A549 (cell line): Measurements from ENCODE around the gene LARGE2. TPM values are rescaled to one million over a fixed set of nuclear protein-coding genes. Genes with fewer than 3 reads are reported as not detected.

Experiments
- ATAC-seq, 2 experiments: fragments of 200-7000 bp in 1 of 2; fragments of >200 bp in 1 of 2; cut with Nextera tagmentation in 1 of 2; cut with Tn5 transposase in 1 of 2; 3 replicates each; pipeline versions ENCODE4 v1.8.0 to v1.9.1; 2018 to 2020; ENCODE audit warnings: mild to moderate bottlenecking in 1 of 2, moderate library complexity in 1 of 2
- CTCF ChIA-PET: fragments of 300-600 bp; sonication (Branson Sonifier 250); formaldehyde crosslinking; extraction: SDS; loops from one replicate; lab custom pipeline; 2021; ENCODE audit warnings: antibody characterized with exemption, inconsistent platforms; lab: Yijun Ruan, JAX
- POLR2A ChIA-PET: fragments of 350-600 bp; formaldehyde crosslinking; extraction: SDS; loops from one replicate; lab custom pipeline; 2021; ENCODE audit warnings: antibody characterized with exemption, inconsistent platforms; lab: Yijun Ruan, JAX
- DNase-seq, 2 experiments: peaks; one replicate each; pipeline versions ENCODE4 v3.0.0 to v3.0.0-alpha.2; 2011 to 2016; ENCODE audit warnings: low read depth in 1 of 2, low spot score in 1 of 2
- FAIRE-seq: peaks from 2 replicates; lab custom pipeline; 2011; peaks lifted over from hg19 to GRCh38; lab: Jason Lieb, UNC
- H3K27ac ChIP-seq, 2 experiments: fragments of >200 bp; sonication (Bioruptor Twin); formaldehyde crosslinking; 3 replicates each; pipeline ENCODE4 v1.5.1; 2016 to 2017
- H3K4me1 ChIP-seq: fragments of >200 bp; sonication (Bioruptor Twin); formaldehyde crosslinking; 3 replicates; pipeline ENCODE4 v1.6.1; 2016
- H3K4me2 ChIP-seq: fragments of >200 bp; sonication (Bioruptor Twin); formaldehyde crosslinking; 3 replicates; pipeline ENCODE4 v1.6.1; 2016
- H3K4me3 ChIP-seq: fragments of >200 bp; sonication (Bioruptor Twin); formaldehyde crosslinking; 3 replicates; pipeline ENCODE4 v1.5.1; 2016
- H3K9me3 ChIP-seq: fragments of >200 bp; sonication (Bioruptor Twin); formaldehyde crosslinking; 3 replicates; pipeline ENCODE4 v1.6.1; 2016
- BHLHE40 ChIP-seq: IDR thresholded peaks from 2 replicates; pipeline ENCODE4 v1.6.1; 2012; ENCODE audit warnings: low read depth, low read length, inconsistent platforms
- CBX8 ChIP-seq: fragments of 200-600 bp; sonication (generic); IDR thresholded peaks from 2 replicates; pipeline ENCODE4 v1.6.1; 2016
- CHD2 ChIP-seq: fragments of 150-350 bp; IDR thresholded peaks from 2 replicates; pipeline ENCODE4 v1.6.1; 2014; ENCODE audit warnings: low read length; ENCODE audit not compliant: partially characterized antibody
- E2F6 ChIP-seq: IDR thresholded peaks from 2 replicates; pipeline ENCODE4 v1.6.1; 2012; ENCODE audit warnings: low read depth, borderline replicate concordance
- FOSL2 ChIP-seq, 2 experiments: fragments of 450-650 bp in 1 of 2; fragments of >200 bp in 1 of 2; sonication (Bioruptor Twin) in 1 of 2; formaldehyde crosslinking; IDR thresholded peaks; 2 replicates each; pipeline versions ENCODE4 v1.5.0 to v1.6.1; 2016 to 2020; ENCODE audit warnings: mild to moderate bottlenecking in 1 of 2, moderate library complexity in 1 of 2
- FOXS1 ChIP-seq: fragments of 250-450 bp; sonication (Bioruptor Pico); IDR thresholded peaks from 2 replicates; pipeline ENCODE4 v1.5.0; 2020; ENCODE audit warnings: mild to moderate bottlenecking, moderate library complexity
- GATA3 ChIP-seq: IDR thresholded peaks from 2 replicates; pipeline ENCODE4 v1.6.1; 2012; ENCODE audit warnings: borderline replicate concordance
- HDAC2 ChIP-seq: fragments of 200-600 bp; sonication (generic); IDR thresholded peaks from 2 replicates; pipeline ENCODE4 v1.6.1; 2016
- HEYL ChIP-seq: fragments of 250-450 bp; sonication (Bioruptor Pico); IDR thresholded peaks from 2 replicates; pipeline ENCODE4 v1.8.0; 2021; ENCODE audit warnings: mild to moderate bottlenecking, moderate library complexity
- HMGXB4 ChIP-seq: fragments of 250-450 bp; sonication (Bioruptor Pico); IDR thresholded peaks from 2 replicates; pipeline ENCODE4 v1.5.0; 2021; ENCODE audit warnings: mild to moderate bottlenecking, moderate library complexity, borderline replicate concordance
- HOXA7 ChIP-seq: fragments of 250-450 bp; sonication (Bioruptor Pico); IDR thresholded peaks from 2 replicates; pipeline ENCODE4 v1.5.0; 2020; ENCODE audit warnings: mild to moderate bottlenecking, moderate library complexity
- HOXB5 ChIP-seq: fragments of 250-450 bp; sonication (Bioruptor Pico); IDR thresholded peaks from 2 replicates; pipeline ENCODE4 v1.5.0; 2020; ENCODE audit warnings: mild to moderate bottlenecking, moderate library complexity
- JUN ChIP-seq, 2 experiments: fragments of >200 bp; sonication (Bioruptor Twin); formaldehyde crosslinking; IDR thresholded peaks; 2 replicates in 1 of 2; 3 replicates in 1 of 2; pipeline ENCODE4 v1.6.1; 2016 to 2017
- JUNB ChIP-seq: fragments of >200 bp; sonication (Bioruptor Twin); formaldehyde crosslinking; IDR thresholded peaks from 2 replicates; pipeline ENCODE4 v1.6.1; 2016
- NR3C1 ChIP-seq: fragments of >200 bp; sonication (Bioruptor Twin); formaldehyde crosslinking; IDR thresholded peaks from 3 replicates; pipeline ENCODE4 v1.6.1; 2017
- PBX3 ChIP-seq: IDR thresholded peaks from 2 replicates; pipeline ENCODE4 v1.6.1; 2012
- PHF8 ChIP-seq: fragments of 200-600 bp; sonication (generic); IDR thresholded peaks from 2 replicates; pipeline ENCODE4 v1.6.1; 2016; ENCODE audit warnings: low read depth, mild to moderate bottlenecking, antibody characterized with exemption, moderate library complexity, borderline replicate concordance
- REST ChIP-seq: fragments of 200-600 bp; sonication (generic); IDR thresholded peaks from 2 replicates; pipeline ENCODE4 v1.6.1; 2016; ENCODE audit warnings: antibody characterized with exemption, mild to moderate bottlenecking, moderate library complexity
- TFCP2L1 ChIP-seq: fragments of 250-450 bp; sonication (Bioruptor Pico); IDR thresholded peaks from 2 replicates; pipeline ENCODE4 v1.5.0; 2021; ENCODE audit warnings: mild to moderate bottlenecking
- USF2 ChIP-seq: fragments of 450-650 bp; IDR thresholded peaks from 2 replicates; pipeline ENCODE4 v1.6.1; 2014; ENCODE audit warnings: antibody characterized with exemption
- ZC3H11A ChIP-seq: fragments of 450-650 bp; IDR thresholded peaks from 2 replicates; pipeline ENCODE4 v1.6.1; 2014; ENCODE audit warnings: antibody characterized with exemption, mild to moderate bottlenecking
- WGBS: methylation state at CpG from one replicate; pipeline ENCODE4 v1.1.6; 2017; ENCODE audit errors: missing lambda C conversion rate; 5-methylcytosine and 5-hydroxymethylcytosine counted together
- polyA plus RNA-seq, 4 experiments: library from polyadenylated mRNA; depleted of rRNA in 3 of 4; stranded (reverse); fragments of >200 nt; fragmentation: RNase III in 1 of 4; extraction: RNeasy Plus Mini Kit Qiagen cat#74134 plus additional on column Dnase treatment in 1 of 4; gene quantifications; 2 replicates in 3 of 4; 3 replicates in 1 of 4; pipeline ENCODE4 v1.2.3, GENCODE V29; 2011 to 2017

LARGE2 gene
- polyA plus RNA-seq, 2 of the 4 experiments (the other 2 are of a cell fraction) = 0.97 to 2.3 TPM

- no peak for ATAC-seq
- no peak for DNase-seq
- CTCF ChIA-PET = no interaction called here
- no peaks in the 10 kb centered on the region for H3K9me3 ChIP-seq
- TF ChIP-seq GATA3 (no peak), CBX8 (no peak), E2F6 (no peak), PHF8 (no peak), REST (no peak), HDAC2 (no peak), HOXB5 (CRISPR knock-in tag) (no peak), JUN (IDR thresholded peaks at IDR 0.05) (no peak), JUNB (no peak), HMGXB4 (CRISPR knock-in tag) (no peak), ZC3H11A (no peak), FOSL2 (IDR thresholded peaks at IDR 0.05) (no peak), FOSL2 (CRISPR knock-in tag; IDR thresholded peaks at IDR 0.05) (no peak), TFCP2L1 (CRISPR knock-in tag) (no peak), CHD2 (no peak)
- no peak overlapping the region for H3K4me3 ChIP-seq
- FAIRE-seq = no peak
- H3K27ac ChIP-seq = no peak overlapping the region
- 85% methylated on average over 4 of the region's 4 CpGs for WGBS
- H3K4me1 ChIP-seq = no peaks in the 10 kb centered on the region
- H3K4me2 ChIP-seq = no peak overlapping the region
- POLR2A ChIA-PET = no interaction called here
Observed at GRCh38 chr11:45960387-45961095, 38.1 kb downstream of the LARGE2 start.

GRCh38 chr11:45961751-45962240, 39.3 kb downstream of the LARGE2 start:
- Histone ChIP-seq H3K4me3 (no peak overlapping the region), H3K27ac (no peak overlapping the region), H3K9me3 (no peaks in the 10 kb centered on the region), H3K4me1 (no peaks in the 10 kb centered on the region), H3K4me2 (no peak overlapping the region)
- WGBS = 93% methylated on average over 7 of the region's 7 CpGs
- CTCF ChIA-PET = no interaction called here
- TF ChIP-seq HOXB5 (CRISPR knock-in tag) (no peak), USF2 (no peak), CHD2 (no peak), PBX3 (no peak), NR3C1 (no peak), HOXA7 (no peak), BHLHE40 (no peak), FOXS1 (CRISPR knock-in tag) (no peak), E2F6 (no peak), HEYL (CRISPR knock-in tag) (no peak)
- FAIRE-seq (no peak), DNase-seq (no peak), ATAC-seq (no peak)
- POLR2A ChIA-PET = no interaction called here
